HepG2 (cell line): ENCODE results near the gene DDAH1. TPM values are rescaled to one million over a fixed set of nuclear protein-coding genes. Genes with fewer than 3 reads are reported as not detected.

Experiments
- ARID4A ChIP-seq: sonication (generic); formaldehyde crosslinking; IDR thresholded peaks from 2 replicates; pipeline ENCODE4 v1.5.0; 2020; ENCODE audit warnings: mild to moderate bottlenecking, missing genetic modification reagents, borderline replicate concordance
- CREM ChIP-seq, 2 experiments: sonication (generic) in 1 of 2; formaldehyde crosslinking in 1 of 2; IDR thresholded peaks; 2 replicates each; pipeline versions ENCODE4 v1.4.0 to v1.6.1; 2016 to 2020; ENCODE audit warnings: antibody characterized with exemption in 1 of 2, mild to moderate bottlenecking in 1 of 2, missing genetic modification reagents in 1 of 2
- IRF1 ChIP-seq: sonication (generic); formaldehyde crosslinking; IDR thresholded peaks from 2 replicates; pipeline ENCODE4 v1.4.0; 2020; ENCODE audit warnings: low read depth, mild to moderate bottlenecking, missing genetic modification reagents
- KLF12 ChIP-seq: sonication (generic); formaldehyde crosslinking; IDR thresholded peaks from 2 replicates; pipeline ENCODE4 v1.4.0; 2020; ENCODE audit warnings: missing genetic modification reagents, borderline replicate concordance
- LRRFIP1 ChIP-seq: sonication (generic); formaldehyde crosslinking; conservative IDR thresholded peaks from 2 replicates; pipeline ENCODE4 v1.4.0; 2020; ENCODE audit warnings: missing genetic modification reagents
- MXD4 ChIP-seq: IDR thresholded peaks from 2 replicates; pipeline ENCODE4 v1.6.1; 2016; ENCODE audit warnings: mild to moderate bottlenecking, missing biosample characterization, missing genetic modification reagents
- NAIF1 ChIP-seq: sonication (generic); formaldehyde crosslinking; IDR thresholded peaks from 2 replicates; pipeline ENCODE4 v1.5.0; 2020; ENCODE audit warnings: mild to moderate bottlenecking, missing genetic modification reagents, borderline replicate concordance
- PPARG ChIP-seq: conservative IDR thresholded peaks from 2 replicates; pipeline ENCODE4 v1.6.1; 2016; ENCODE audit warnings: missing biosample characterization, missing genetic modification reagents
- REPIN1 ChIP-seq: sonication (generic); formaldehyde crosslinking; IDR thresholded peaks from 2 replicates; pipeline ENCODE4 v1.8.0; 2022; ENCODE audit warnings: missing genetic modification reagents, low read depth, mild to moderate bottlenecking, borderline replicate concordance
- SCMH1 ChIP-seq: sonication (generic); formaldehyde crosslinking; IDR thresholded peaks from 2 replicates; pipeline ENCODE4 v1.9.0; 2021; ENCODE audit warnings: missing genetic modification reagents, mild to moderate bottlenecking, borderline replicate concordance
- STAG1 ChIP-seq: sonication (generic); formaldehyde crosslinking; IDR thresholded peaks from 2 replicates; pipeline ENCODE4 v1.4.0; 2020; ENCODE audit warnings: missing genetic modification reagents
- TBX2 ChIP-seq: sonication (generic); formaldehyde crosslinking; IDR thresholded peaks from 2 replicates; pipeline ENCODE4 v1.5.0; 2020; ENCODE audit warnings: missing genetic modification reagents, mild to moderate bottlenecking, borderline replicate concordance
- ZNF446 ChIP-seq: sonication (generic); formaldehyde crosslinking; IDR thresholded peaks from 2 replicates; pipeline ENCODE4 v1.5.0; 2020; ENCODE audit warnings: mild to moderate bottlenecking, missing genetic modification reagents
- polyA plus RNA-seq, 8 experiments: library from polyadenylated mRNA; depleted of rRNA in 3 of 8; stranded (reverse) in 7 of 8; unstranded in 1 of 8; fragments of >200 nt; fragmentation: Illumina TruSeq in 4 of 8; extraction: Trizol in 4 of 8; gene quantifications; 2 replicates each; pipeline versions ENCODE4 v1.2.1 to v1.2.3, GENCODE V29; 2011 to 2016; ENCODE audit warnings: low read depth in 4 of 8, missing spikeins in 1 of 8, mixed read lengths in 1 of 8; ENCODE audit not compliant: insufficient read depth in 1 of 8
- total RNA-seq, 5 experiments: library from RNA; depleted of rRNA; stranded (reverse); fragments of >200 nt; fragmentation: Illumina TruSeq; extraction: Trizol; gene quantifications; 2 replicates each; pipeline ENCODE4 v1.2.3, GENCODE V29; 2016; ENCODE audit warnings: low read depth in 1 of 5

Gene DDAH1
- total and polyA plus RNA-seq, 2 of the 13 experiments (the other 11 are each of a cell fraction or from before 2014, with no cell fraction given), result 39.7 to 64.4 TPM

- TF ChIP-seq LRRFIP1 (no peak), ARID4A (CRISPR knock-in tag) (peak; percentile 33; the same call in 1 of the 2 replicates), IRF1 (CRISPR knock-in tag) (no peak), REPIN1 (CRISPR knock-in tag) (no peak), TBX2 (CRISPR knock-in tag) (no peak; the same call in 1 of the 2 replicates), STAG1 (CRISPR knock-in tag) (no peak), CREM (IDR thresholded peaks at IDR 0.05) (no peak), CREM (CRISPR knock-in tag; IDR thresholded peaks at IDR 0.05) (no peak), MXD4 (CRISPR knock-in tag) (no peak), SCMH1 (no peak), NAIF1 (CRISPR knock-in tag) (peak; percentile 63; the same call in 1 of the 2 replicates), KLF12 (no peak), PPARG (CRISPR knock-in tag) (no peak), ZNF446 (no peak)
- TF ChIP-seq, all 625 proteins: peak for 31
Observed at GRCh38 chr1:85283475-85284199, 181.3 kb downstream of the DDAH1 start (continued).
